HCT116 (cell line): ENCODE data around the gene C2CD2. TPM values are rescaled to one million over a fixed set of nuclear protein-coding genes. Genes with fewer than 3 reads are reported as not detected.

Source experiments
- ATAC-seq: fragments of 200-7000 bp; cut with Tn5 transposase; 2 replicates; pipeline ENCODE4 v1.9.1; 2020; ENCODE audit warnings: mild to moderate bottlenecking, moderate library complexity
- BruUV-seq: library from RNA; stranded (reverse); fragments of 400-500 nt; replicated peaks from 2 replicates; lab custom pipeline; 2021; lab: Mats Ljungman, UMichigan
- CTCF ChIA-PET: fragments of 300-600 bp; sonication (Branson Sonifier 250); formaldehyde crosslinking; loops from one replicate; lab custom pipeline; 2021; ENCODE audit warnings: antibody characterized with exemption; lab: Charles Lee
- POLR2A ChIA-PET: fragments of 300-600, 350-600 bp; sonication (Branson Sonifier 250); formaldehyde crosslinking; loops from one replicate; lab custom pipeline; 2021; ENCODE audit warnings: antibody characterized with exemption; lab: Charles Lee
- RAD21 ChIA-PET, 2 experiments: fragments of 300-600 bp; sonication (Branson Sonifier 250); formaldehyde crosslinking; loops; one replicate each; lab custom pipeline; 2023; ENCODE audit warnings: low total read pairs in 2 of 2; ENCODE audit not compliant: uncharacterized antibody in 2 of 2, unreplicated experiment in 2 of 2, low non-redundant PET in 1 of 2; lab: Charles Lee
- DNase-seq: peaks from one replicate; pipeline ENCODE4 v3.0.0-alpha.2; 2010; ENCODE audit warnings: low read depth, low spot score
- H2AFZ ChIP-seq: fragments of 200-600 bp; shearing (Covaris generic), sonication (generic); 2 replicates; pipeline ENCODE4 v1.6.1; 2017; ENCODE audit warnings: low read depth, mixed run types, mixed read lengths, antibody characterized with exemption, low read length; ENCODE audit not compliant: poor library complexity, severe bottlenecking
- H3K27ac ChIP-seq: 2 replicates; pipeline ENCODE4 v1.5.1; 2012; ENCODE audit warnings: low read depth, low read length
- H3K27me3 ChIP-seq: fragments of 200-600 bp; sonication (generic); 2 replicates; pipeline ENCODE4 v1.6.1; 2016; ENCODE audit warnings: mixed run types, low read length, mixed read lengths; ENCODE audit not compliant: insufficient read depth
- H3K36me3 ChIP-seq, 2 experiments: fragments of 200-500 bp in 1 of 2; fragments of 200-600 bp in 1 of 2; sonication (Bioruptor generic) in 1 of 2; sonication (generic) in 1 of 2; 2 replicates each; pipeline versions ENCODE4 v1.5.1 to v1.6.1; 2014 to 2016; ENCODE audit warnings: low read length in 2 of 2, inconsistent platforms in 1 of 2, mixed read lengths in 1 of 2, mixed run types in 1 of 2; ENCODE audit not compliant: insufficient read depth in 2 of 2, control insufficient read depth in 1 of 2
- H3K4me1 ChIP-seq, 2 experiments: fragments of 200-600 bp in 1 of 2; sonication (generic) in 1 of 2; 2 replicates each; pipeline versions ENCODE4 v1.5.1 to v1.6.1; 2012 to 2017; ENCODE audit warnings: low read length in 2 of 2, inconsistent platforms in 1 of 2, mild to moderate bottlenecking in 1 of 2, mixed read lengths in 1 of 2, mixed run types in 1 of 2, moderate library complexity in 1 of 2; ENCODE audit not compliant: insufficient read depth in 2 of 2, control insufficient read depth in 1 of 2
- H3K4me2 ChIP-seq: fragments of 200-600 bp; sonication (generic); 2 replicates; pipeline ENCODE4 v1.6.1; 2017; ENCODE audit warnings: mixed run types, low read length, mixed read lengths
- H3K4me3 ChIP-seq, 2 experiments: fragments of 200-600 bp in 1 of 2; sonication (generic) in 1 of 2; replicated peaks in 1 of 2; 2 replicates each; pipeline ENCODE4 v1.5.1; 2011 to 2016; ENCODE audit warnings: low read length in 2 of 2, control low read depth in 1 of 2, low read depth in 1 of 2, mild to moderate bottlenecking in 1 of 2, mixed read lengths in 1 of 2, mixed run types in 1 of 2
- H3K79me2 ChIP-seq: fragments of 200-600 bp; sonication (generic); 2 replicates; pipeline ENCODE4 v1.6.1; 2017; ENCODE audit warnings: mild to moderate bottlenecking, mixed run types, low read length, moderate library complexity, mixed read lengths; ENCODE audit not compliant: insufficient read depth
- H3K9ac ChIP-seq: fragments of 200-600 bp; sonication (generic); 2 replicates; pipeline ENCODE4 v1.6.1; 2016; ENCODE audit warnings: low read length, mixed read lengths
- H3K9me2 ChIP-seq: fragments of 200-600 bp; sonication (generic), shearing (Covaris generic); 2 replicates; pipeline ENCODE4 v1.6.1; 2017; ENCODE audit warnings: mixed run types, mild to moderate bottlenecking, moderate library complexity; ENCODE audit not compliant: insufficient read depth
- H3K9me3 ChIP-seq, 2 experiments: fragments of 200-500 bp in 1 of 2; fragments of 200-600 bp in 1 of 2; sonication (Bioruptor generic) in 1 of 2; sonication (generic) in 1 of 2; 2 replicates each; pipeline ENCODE4 v1.6.1; 2014 to 2017; ENCODE audit warnings: low read length in 2 of 2, mixed read lengths in 2 of 2, inconsistent platforms in 1 of 2, low read depth in 1 of 2, mild to moderate bottlenecking in 1 of 2, mixed run types in 1 of 2, moderate library complexity in 1 of 2; ENCODE audit not compliant: control insufficient read depth in 1 of 2, insufficient read depth in 1 of 2
- H4K20me1 ChIP-seq: fragments of 200-600 bp; sonication (generic), shearing (Covaris generic); 2 replicates; pipeline ENCODE4 v1.6.1; 2017; ENCODE audit warnings: mixed run types, mild to moderate bottlenecking, moderate library complexity; ENCODE audit not compliant: insufficient read depth
- CBX3 ChIP-seq: IDR thresholded peaks from 2 replicates; pipeline ENCODE4 v1.6.1; 2012; ENCODE audit warnings: low read depth
- CEBPB ChIP-seq: IDR thresholded peaks from 2 replicates; pipeline ENCODE4 v1.6.1; 2012; ENCODE audit warnings: low read depth
- ELF1 ChIP-seq: IDR thresholded peaks from 2 replicates; pipeline ENCODE4 v1.6.1; 2012; ENCODE audit warnings: low read depth, borderline replicate concordance
- POLR2AphosphoS5 ChIP-seq: IDR thresholded peaks from 2 replicates; pipeline ENCODE4 v1.6.1; 2011; ENCODE audit warnings: mild to moderate bottlenecking, low read depth, low read length, moderate library complexity
- RAD21 ChIP-seq: IDR thresholded peaks from 2 replicates; pipeline ENCODE4 v1.6.1; 2012; ENCODE audit warnings: low read depth, mild to moderate bottlenecking
- ZFX ChIP-seq: fragments of 450-650 bp; IDR thresholded peaks from 2 replicates; pipeline ENCODE4 v1.6.1; 2017
- intact Hi-C: fragments of 100-400 bp; cut with micrococcal nuclease; formaldehyde crosslinking; loops from 2 replicates; pipeline ENCODE4 v1.10.0; 2022
- total RNA-seq: library from RNA; stranded (reverse); gene quantifications from one replicate; pipeline ENCODE4 v1.2.1, GENCODE V29; 2021; ENCODE audit not compliant: unreplicated experiment
- TF ChIP-seq, protein P1 (sequence below): IDR thresholded peaks from 2 replicates; pipeline ENCODE4 v1.6.1; 2011; ENCODE audit warnings: mild to moderate bottlenecking, low read length, moderate library complexity; ENCODE audit not compliant: insufficient replicate concordance; ENCODE audit errors: extremely low read depth
- TF ChIP-seq, protein P2 (sequence below): IDR thresholded peaks from 2 replicates; pipeline ENCODE4 v1.6.1; 2012

The C2CD2 gene
- total RNA-seq, 1 experiment from 2014 or later, result 22.0 TPM

DNA sequence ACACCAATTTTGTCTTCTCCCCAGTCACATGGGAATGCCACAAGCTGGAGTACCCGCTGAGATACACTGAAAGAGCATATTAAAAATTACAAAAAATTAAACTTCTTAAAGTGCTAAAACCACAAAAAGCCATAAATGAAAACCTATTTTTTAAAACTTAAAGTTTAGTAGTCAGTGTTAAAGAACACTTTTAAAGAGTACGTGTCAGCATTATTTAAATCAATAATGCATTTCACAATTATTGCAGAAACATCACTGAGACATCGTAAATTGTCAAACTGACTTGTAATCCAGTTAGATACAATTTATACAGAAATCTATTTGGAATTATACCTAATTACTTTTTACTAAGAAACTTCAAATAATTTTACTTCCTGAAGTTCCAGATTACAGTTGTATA, 33.5 kb upstream of the C2CD2 start:
- Histone ChIP-seq H3K27me3 (no peaks in the 10 kb centered on the region), H3K79me2 (no peaks in the 10 kb centered on the region), H3K4me3 (no peak overlapping the region), H3K27ac (no peak overlapping the region), H4K20me1 (no peaks in the 10 kb centered on the region), H3K4me1 (no peaks in the 10 kb centered on the region), H3K9ac (no peak overlapping the region), H3K9me3 (no peaks in the 10 kb centered on the region), H3K36me3 (peaks cover 3 to 9% of the 10 kb centered on the region in 2 experiments; a peak in 3 of 4 replicates), H2AFZ (no peak overlapping the region), H3K9me2 (no peaks in the 10 kb centered on the region), H3K4me2 (no peak overlapping the region)
- ATAC-seq, result no peak
- DNase-seq, result no peak
- RAD21 ChIA-PET, result no interaction called here
- TF ChIP-seq, protein P1, sequence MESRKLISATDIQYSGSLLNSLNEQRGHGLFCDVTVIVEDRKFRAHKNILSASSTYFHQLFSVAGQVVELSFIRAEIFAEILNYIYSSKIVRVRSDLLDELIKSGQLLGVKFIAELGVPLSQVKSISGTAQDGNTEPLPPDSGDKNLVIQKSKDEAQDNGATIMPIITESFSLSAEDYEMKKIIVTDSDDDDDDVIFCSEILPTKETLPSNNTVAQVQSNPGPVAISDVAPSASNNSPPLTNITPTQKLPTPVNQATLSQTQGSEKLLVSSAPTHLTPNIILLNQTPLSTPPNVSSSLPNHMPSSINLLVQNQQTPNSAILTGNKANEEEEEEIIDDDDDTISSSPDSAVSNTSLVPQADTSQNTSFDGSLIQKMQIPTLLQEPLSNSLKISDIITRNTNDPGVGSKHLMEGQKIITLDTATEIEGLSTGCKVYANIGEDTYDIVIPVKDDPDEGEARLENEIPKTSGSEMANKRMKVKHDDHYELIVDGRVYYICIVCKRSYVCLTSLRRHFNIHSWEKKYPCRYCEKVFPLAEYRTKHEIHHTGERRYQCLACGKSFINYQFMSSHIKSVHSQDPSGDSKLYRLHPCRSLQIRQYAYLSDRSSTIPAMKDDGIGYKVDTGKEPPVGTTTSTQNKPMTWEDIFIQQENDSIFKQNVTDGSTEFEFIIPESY, result no peak
- no peak for TF ChIP-seq RAD21
- TF ChIP-seq CBX3, result no peak
- no peak for TF ChIP-seq CEBPB
- no peak for TF ChIP-seq ZFX
- CTCF ChIA-PET, result no interaction called here
- POLR2A ChIA-PET, result no interaction called here
- intact Hi-C loops, result no loop called here
- BruUV-seq, result no TSS peak

DNA sequence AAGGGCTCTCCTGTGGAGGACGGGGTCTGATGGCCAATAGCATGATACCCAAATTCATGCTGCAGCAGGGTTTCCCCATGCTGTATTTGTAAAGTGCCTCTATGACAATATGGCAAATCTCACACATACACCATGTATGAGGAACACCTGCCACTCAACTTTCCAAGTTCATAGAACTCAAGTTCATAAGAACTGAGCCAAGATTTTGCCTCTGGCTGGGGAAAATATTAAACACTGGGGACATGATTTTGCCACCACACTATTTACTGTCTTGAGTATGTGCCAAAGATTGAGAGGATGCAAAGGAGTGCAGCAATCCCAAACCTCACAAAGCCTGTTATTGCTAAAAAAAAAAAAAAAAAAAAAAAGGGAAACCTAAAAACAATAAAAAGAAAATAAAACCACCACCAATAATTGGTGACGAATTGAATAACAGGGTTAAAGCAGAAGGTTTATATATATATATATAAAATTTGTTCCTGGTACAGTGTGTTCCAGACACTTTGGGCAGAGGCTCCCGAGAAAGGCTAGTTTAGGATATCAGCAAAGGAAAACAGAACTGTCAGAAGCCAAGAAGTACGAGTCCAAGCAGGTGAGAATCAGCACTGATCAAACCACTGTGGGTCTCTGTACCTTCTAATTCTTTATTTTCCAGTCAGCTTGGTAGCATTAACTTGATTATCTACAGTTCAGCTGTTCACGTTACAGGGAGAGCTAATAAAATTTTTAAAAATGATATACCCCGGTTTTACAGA, 32.0 kb upstream of the C2CD2 start:
- TF ChIP-seq RAD21 (no peak), ELF1 (no peak), CBX3 (no peak), POLR2AphosphoS5 (no peak; the same call in 1 of the 2 replicates)
- TF ChIP-seq, protein P2, sequence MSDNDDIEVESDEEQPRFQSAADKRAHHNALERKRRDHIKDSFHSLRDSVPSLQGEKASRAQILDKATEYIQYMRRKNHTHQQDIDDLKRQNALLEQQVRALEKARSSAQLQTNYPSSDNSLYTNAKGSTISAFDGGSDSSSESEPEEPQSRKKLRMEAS, result no peak
- CTCF ChIA-PET, result no interaction called here
- no peaks in the 10 kb centered on the region for H3K27me3 ChIP-seq
- no peak for DNase-seq
- BruUV-seq, result no TSS peak
- H3K4me3 ChIP-seq, result no peak overlapping the region
- no peak for ATAC-seq
- POLR2A ChIA-PET, result no interaction called here
- H3K79me2 ChIP-seq, result no peaks in the 10 kb centered on the region
- H3K9me3 ChIP-seq, result no peaks in the 10 kb centered on the region
- intact Hi-C loops, result no loop called here
- no peaks in the 10 kb centered on the region for H3K4me1 ChIP-seq
- no peak overlapping the region for H3K9ac ChIP-seq
- no peaks in the 10 kb centered on the region for H3K9me2 ChIP-seq
- H3K27ac ChIP-seq, result no peak overlapping the region
- H3K36me3 ChIP-seq, result no peaks in the 10 kb centered on the region
- RAD21 ChIA-PET, result no interaction called here
- no peak overlapping the region for H2AFZ ChIP-seq
- no peaks in the 10 kb centered on the region for H4K20me1 ChIP-seq
- H3K4me2 ChIP-seq, result no peak overlapping the region
